ENCODE results near the gene SHANK1.
A peak's percentile ranks its signal among the peaks of the same experiment; 100 is the strongest.

SHANK1 gene

DNA sequence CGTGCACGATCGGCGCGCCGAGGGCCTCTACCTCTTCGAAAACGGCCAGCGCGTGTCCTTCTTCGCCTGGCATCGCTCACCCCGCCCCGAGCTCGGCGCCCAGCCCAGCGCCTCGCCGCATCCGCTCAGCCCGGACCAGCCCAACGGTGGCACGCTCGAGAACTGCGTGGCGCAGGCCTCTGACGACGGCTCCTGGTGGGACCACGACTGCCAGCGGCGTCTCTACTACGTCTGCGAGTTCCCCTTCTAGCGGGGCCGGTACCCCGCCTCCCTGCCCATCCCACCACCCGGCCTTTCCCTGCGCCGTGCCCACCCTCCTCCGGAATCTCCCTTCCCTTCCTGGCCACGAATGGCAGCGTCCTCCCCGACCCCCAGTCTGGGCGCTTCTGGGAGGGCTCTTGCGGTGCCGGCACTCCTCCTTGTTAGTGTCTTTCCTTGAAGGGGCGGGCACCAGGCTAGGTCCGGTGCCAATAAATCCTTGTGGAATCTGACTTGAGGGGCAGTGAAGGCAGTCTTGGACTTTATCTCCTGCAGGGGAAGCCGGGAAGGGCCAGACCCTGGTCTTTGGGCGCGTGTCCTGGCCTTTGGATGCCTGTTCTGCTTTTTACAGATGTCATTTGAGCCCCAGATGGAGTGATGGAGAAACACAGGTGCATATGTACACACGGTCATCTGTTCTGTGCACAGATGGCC is 5.8 kb upstream of the SHANK1 start:
- H3K4me3 ChIP-seq (ENCODE audit: low read depth, low read length) = peak overlapping the region; percentile 57
- TF ChIP-seq, protein P1, sequence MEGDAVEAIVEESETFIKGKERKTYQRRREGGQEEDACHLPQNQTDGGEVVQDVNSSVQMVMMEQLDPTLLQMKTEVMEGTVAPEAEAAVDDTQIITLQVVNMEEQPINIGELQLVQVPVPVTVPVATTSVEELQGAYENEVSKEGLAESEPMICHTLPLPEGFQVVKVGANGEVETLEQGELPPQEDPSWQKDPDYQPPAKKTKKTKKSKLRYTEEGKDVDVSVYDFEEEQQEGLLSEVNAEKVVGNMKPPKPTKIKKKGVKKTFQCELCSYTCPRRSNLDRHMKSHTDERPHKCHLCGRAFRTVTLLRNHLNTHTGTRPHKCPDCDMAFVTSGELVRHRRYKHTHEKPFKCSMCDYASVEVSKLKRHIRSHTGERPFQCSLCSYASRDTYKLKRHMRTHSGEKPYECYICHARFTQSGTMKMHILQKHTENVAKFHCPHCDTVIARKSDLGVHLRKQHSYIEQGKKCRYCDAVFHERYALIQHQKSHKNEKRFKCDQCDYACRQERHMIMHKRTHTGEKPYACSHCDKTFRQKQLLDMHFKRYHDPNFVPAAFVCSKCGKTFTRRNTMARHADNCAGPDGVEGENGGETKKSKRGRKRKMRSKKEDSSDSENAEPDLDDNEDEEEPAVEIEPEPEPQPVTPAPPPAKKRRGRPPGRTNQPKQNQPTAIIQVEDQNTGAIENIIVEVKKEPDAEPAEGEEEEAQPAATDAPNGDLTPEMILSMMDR (IDR thresholded peaks at IDR 0.05; ENCODE audit: borderline replicate concordance, insufficient read depth, low read depth, low read length) = no peak

DNA sequence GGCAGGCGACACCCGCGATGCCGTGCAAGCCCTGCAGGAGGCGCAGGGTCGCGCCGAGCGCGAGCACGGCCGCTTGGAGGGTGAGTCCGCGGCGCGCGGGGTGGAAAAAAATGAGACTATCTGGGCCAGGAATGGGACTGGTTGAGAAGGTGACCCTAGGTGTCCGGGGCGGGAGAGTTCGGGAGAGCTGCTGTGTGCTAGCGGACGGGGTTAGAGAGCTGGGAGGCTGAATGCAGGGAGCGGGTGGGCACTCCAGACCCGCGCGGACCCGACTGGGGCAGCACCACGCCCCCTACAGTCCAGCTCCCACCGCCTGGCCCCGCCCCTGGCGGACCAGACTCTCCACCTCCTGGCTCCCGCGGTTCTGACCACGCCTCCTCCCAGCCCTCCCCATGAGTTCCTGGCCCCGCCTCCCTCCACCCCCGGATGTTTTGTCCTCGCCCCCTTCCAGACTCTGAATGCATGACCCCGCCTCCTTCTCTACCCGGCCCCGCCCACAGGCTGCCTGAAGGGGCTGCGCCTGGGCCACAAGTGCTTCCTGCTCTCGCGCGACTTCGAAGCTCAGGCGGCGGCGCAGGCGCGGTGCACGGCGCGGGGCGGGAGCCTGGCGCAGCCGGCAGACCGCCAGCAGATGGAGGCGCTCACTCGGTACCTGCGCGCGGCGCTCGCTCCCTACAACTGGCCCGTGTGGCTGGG is 5.1 kb upstream of the SHANK1 start:
- TF ChIP-seq, protein P1 (IDR thresholded peaks at IDR 0.05; ENCODE audit: borderline replicate concordance, insufficient read depth, low read depth, low read length) = peak; percentile 64; the same call in 1 of the 2 replicates
- H3K4me3 ChIP-seq (ENCODE audit: low read depth, low read length) = peak overlapping the region; percentile 57

DNA sequence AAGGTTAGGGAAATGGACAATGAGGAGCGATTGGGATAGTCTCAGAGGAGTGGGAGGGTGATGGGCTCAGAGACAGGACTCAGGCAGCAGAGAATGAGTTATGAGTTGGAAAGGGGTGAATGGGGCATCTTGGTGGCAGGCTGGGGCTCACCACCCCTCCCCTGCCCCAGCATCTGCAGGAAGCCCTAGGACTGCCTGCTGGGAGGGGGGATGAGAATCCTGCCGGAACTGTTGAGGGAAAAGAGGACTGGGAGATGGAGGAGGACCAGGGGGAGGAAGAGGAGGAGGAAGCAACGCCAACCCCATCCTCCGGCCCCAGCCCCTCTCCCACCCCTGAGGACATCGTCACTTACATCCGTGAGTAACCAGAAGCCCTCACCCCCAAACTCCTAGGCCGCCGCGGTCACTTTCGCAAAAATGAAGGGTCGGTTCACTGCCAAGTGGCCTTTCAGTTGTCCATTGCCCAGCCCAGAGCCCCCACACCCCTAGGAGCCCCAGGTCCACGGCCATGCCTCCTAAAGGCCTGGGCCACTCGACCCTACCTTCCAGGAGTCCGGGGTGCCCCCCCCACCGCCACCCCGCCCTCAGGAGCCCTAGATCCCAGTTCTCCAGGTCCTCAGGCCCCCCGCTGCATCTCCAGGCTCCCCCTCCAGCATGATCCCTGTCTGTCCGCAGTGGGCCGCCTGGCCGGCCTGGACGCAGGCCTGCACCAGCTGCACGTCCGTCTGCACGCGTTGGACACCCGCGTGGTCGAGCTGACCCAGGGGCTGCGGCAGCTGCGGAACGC is 4.3 kb upstream of the SHANK1 start:
- TF ChIP-seq, protein P1 (IDR thresholded peaks at IDR 0.05; ENCODE audit: borderline replicate concordance, insufficient read depth, low read depth, low read length) = no peak; the same call in 1 of the 2 replicates
- H3K4me3 ChIP-seq (ENCODE audit: low read depth, low read length) = no peak overlapping the region

DNA sequence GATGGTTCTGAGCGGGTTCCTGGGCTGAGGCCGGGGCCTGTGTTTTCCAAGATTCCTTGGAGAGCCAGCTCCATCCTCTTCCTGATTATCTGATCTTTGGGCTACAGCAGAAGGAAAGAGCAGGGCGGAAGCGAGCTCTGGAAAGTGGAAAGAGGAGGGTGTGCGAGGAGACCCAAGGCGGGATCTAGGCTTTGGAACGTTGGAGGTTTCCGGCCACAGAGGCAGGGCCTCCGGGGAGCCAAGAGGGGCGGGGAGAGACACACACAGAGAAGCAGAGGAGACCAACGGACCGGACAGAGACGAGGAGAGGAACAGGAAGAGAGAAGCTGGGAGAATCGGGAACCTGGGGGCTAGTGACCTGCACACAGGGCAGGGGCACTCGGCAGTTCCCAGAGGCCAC is 3.5 kb upstream of the SHANK1 start, which contains the start of gene CLEC11A:
CLEC11A (plus strand) TSS at position 296 of the 400 bp plus-strand sequence. CDS start 162 bp downstream, outside the sequence.
- H3K4me3 ChIP-seq (ENCODE audit: low read depth, low read length) = no peak within 1 kb of the TSS
- TF ChIP-seq, protein P1 (IDR thresholded peaks at IDR 0.05; ENCODE audit: borderline replicate concordance, insufficient read depth, low read depth, low read length) = no peak

DNA sequence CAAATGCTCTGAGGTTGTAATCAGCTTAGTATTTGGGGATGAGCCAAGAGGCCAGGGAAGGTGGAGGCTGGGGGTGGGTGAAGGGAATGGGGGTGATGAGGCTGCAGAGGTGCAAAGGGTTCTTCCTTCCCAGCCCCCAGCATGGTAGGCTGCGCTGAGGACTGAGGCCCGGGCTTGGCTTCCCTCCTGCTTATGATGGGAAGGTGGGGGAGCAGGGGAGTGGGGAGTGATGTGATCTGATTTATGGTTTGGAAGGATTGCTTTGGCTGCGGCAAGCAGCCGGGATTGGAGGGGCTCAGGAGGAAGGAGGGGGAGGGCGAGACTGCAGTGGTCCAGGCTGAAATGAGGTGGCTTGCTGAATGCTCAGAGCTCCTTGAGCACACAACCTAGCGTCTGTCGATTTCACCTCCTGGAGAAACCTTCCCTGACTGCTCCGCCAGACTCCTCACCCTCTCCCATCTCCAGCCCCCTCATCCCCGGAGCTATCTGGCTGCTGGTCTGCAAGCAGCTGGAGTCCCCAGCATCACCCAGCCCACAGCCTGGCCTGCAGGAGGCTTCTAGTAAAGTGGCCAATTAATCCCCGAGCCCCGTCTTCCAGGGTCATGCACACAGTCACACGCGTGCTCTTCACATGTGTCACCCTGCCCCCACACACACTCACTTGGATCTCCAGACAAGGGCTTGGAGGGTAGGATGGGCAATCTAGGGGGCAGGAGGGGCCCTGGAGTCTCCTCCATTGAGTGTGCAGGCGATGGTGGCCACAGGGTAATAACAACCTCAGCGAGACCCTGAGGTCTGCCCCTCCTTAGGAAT is 2.8 kb upstream of the SHANK1 start:
- TF ChIP-seq, protein P1 (IDR thresholded peaks at IDR 0.05; ENCODE audit: borderline replicate concordance, insufficient read depth, low read depth, low read length) = no peak
- H3K4me3 ChIP-seq (ENCODE audit: low read depth, low read length) = no peak overlapping the region

DNA sequence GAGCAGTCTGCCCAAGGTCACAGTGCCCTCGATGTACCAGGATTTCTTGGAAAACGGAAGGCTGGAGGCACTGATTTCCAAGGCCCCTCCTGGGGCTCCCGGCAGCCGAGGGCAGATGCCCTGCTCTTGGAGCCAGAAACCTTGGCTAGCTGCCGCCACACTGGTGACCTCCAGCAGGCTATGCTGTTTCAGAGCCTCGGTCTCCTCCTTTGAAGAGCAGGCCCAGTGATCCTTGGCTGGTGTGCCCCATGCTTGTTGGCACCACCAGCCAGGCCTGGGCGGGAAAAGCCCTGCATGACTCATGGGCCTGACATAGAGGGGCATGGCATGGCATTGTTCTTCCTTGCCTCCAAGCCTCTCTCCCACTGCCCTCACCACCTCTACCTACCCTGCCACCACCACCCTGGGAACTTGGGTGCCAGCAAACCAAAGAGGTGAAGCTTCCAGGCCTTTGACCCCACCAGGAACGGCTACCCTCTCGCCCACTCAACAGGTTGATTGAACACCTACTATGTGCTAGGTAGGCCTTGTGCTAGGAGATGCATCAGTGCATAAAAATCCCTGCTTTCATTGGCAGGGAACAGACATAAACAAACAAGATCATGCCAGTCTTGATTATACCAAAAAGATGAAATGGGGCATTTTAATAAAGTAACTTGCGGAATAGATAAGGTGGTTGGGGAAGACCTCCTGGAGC is 2.0 kb upstream of the SHANK1 start:
- TF ChIP-seq, protein P1 (IDR thresholded peaks at IDR 0.05; ENCODE audit: borderline replicate concordance, insufficient read depth, low read depth, low read length) = no peak
- H3K4me3 ChIP-seq (ENCODE audit: low read depth, low read length) = no peak overlapping the region
